Vagina (tissue), 2 donors: ENCODE measurements around the gene ZNF12. TPM values are rescaled to one million over a fixed set of nuclear protein-coding genes. Genes with fewer than 3 reads are reported as not detected.

Source experiments
- DNase-seq, 2 donors: peaks; one replicate each; pipeline ENCODE4 v3.0.0-alpha.2; 2017; ENCODE audit errors: extremely low spot score in 2 of 2
- H3K27ac ChIP-seq: fragments of 200-600 bp; sonication (generic); one replicate; pipeline ENCODE4 v1.5.1; 2019
- H3K27me3 ChIP-seq: fragments of 200-600 bp; sonication (generic); one replicate; pipeline ENCODE4 v1.5.1; 2019
- H3K36me3 ChIP-seq, 2 donors: fragments of 200-600 bp; sonication (generic); one replicate each; pipeline ENCODE4 v1.5.1; 2017 to 2019
- H3K4me1 ChIP-seq: fragments of 200-600 bp; sonication (generic); one replicate; pipeline ENCODE4 v1.5.1; 2019
- H3K4me3 ChIP-seq, 2 donors: fragments of 200-600 bp; sonication (generic); 1 replicate in 1 of 2; 2 replicates in 1 of 2; pipeline ENCODE4 v1.5.1; 2016 to 2019
- H3K9me3 ChIP-seq: fragments of 200-600 bp; sonication (generic); one replicate; pipeline ENCODE4 v1.5.1; 2019
- CTCF ChIP-seq, 3 experiments: fragments of 450-650 bp in 2 of 3; fragments of 200-600 bp in 1 of 3; sonication (generic) in 1 of 3; IDR thresholded peaks; one replicate each; pipeline ENCODE4 v1.5.1; 2017 to 2019; ENCODE audit warnings: antibody characterized with exemption in 3 of 3, mild to moderate bottlenecking in 2 of 3, moderate library complexity in 2 of 3
- POLR2A ChIP-seq, 2 donors: fragments of 450-650 bp; IDR thresholded peaks; one replicate each; pipeline ENCODE4 v1.6.1; 2017; ENCODE audit warnings: antibody characterized with exemption in 2 of 2, mild to moderate bottlenecking in 2 of 2, moderate library complexity in 2 of 2
- POLR2AphosphoS5 ChIP-seq, 2 donors: sonication (generic); formaldehyde crosslinking; IDR thresholded peaks; one replicate each; pipeline ENCODE4 v1.9.0; 2017; ENCODE audit warnings: antibody characterized with exemption in 2 of 2, mild to moderate bottlenecking in 2 of 2, low read depth in 1 of 2; ENCODE audit not compliant: insufficient read depth in 1 of 2
- intact Hi-C: fragments of 100-400 bp; cut with DNase I; formaldehyde crosslinking; loops from one replicate; pipeline ENCODE4 v1.15.1; 2023
- total RNA-seq: library from RNA; depleted of rRNA; stranded (reverse); fragments of >200 nt; gene quantifications from one replicate; pipeline ENCODE4 v1.2.3, GENCODE V29; 2016

ZNF12 gene
- total RNA-seq, 1 donor from 2014 or later: 49.8 TPM

- peaks cover 0 to 46% of the 10 kb centered on the region in 2 donors for H3K36me3 ChIP-seq
- TF ChIP-seq POLR2A (IDR thresholded peaks at IDR 0.05) (no peak), POLR2AphosphoS5 (IDR thresholded peaks at IDR 0.05; ENCODE audit: insufficient read depth in 1 of 2, low read depth in 1 of 2) (no peak), CTCF (IDR thresholded peaks at IDR 0.05) (no peak)
- H3K27me3 ChIP-seq: no peaks in the 10 kb centered on the region
- no peaks in the 10 kb centered on the region for H3K4me1 ChIP-seq
- no peak overlapping the region for H3K27ac ChIP-seq
- H3K4me3 ChIP-seq: no peak overlapping the region
- DNase-seq: no peak
- H3K9me3 ChIP-seq: no peaks in the 10 kb centered on the region
- intact Hi-C loops: no loop called here
These were observed 54.2 kb downstream of the ZNF12 start for GRCh38 chr7:6652446-6653011.

GRCh38 chr7:6651851-6652445 lies 54.8 kb downstream of the ZNF12 start:
- Histone ChIP-seq H3K27ac (no peak overlapping the region), H3K4me3 (no peak overlapping the region), H3K36me3 (peaks cover 0 to 46% of the 10 kb centered on the region in 2 donors), H3K27me3 (no peaks in the 10 kb centered on the region), H3K4me1 (no peaks in the 10 kb centered on the region), H3K9me3 (no peaks in the 10 kb centered on the region)
- no peak for DNase-seq
- intact Hi-C loops: no loop called here
- no peak for TF ChIP-seq CTCF (IDR thresholded peaks at IDR 0.05)
- no peak for TF ChIP-seq POLR2AphosphoS5 (IDR thresholded peaks at IDR 0.05; ENCODE audit: insufficient read depth in 1 of 2, low read depth in 1 of 2)
- TF ChIP-seq POLR2A (IDR thresholded peaks at IDR 0.05): no peak

- intact Hi-C loops: no loop called here
- Histone ChIP-seq H3K9me3 (no peaks in the 10 kb centered on the region), H3K4me1 (no peaks in the 10 kb centered on the region), H3K27ac (no peak overlapping the region), H3K36me3 (peaks cover 0 to 56% of the 10 kb centered on the region in 2 donors), H3K4me3 (no peak overlapping the region), H3K27me3 (no peaks in the 10 kb centered on the region)
- TF ChIP-seq POLR2A (IDR thresholded peaks at IDR 0.05) (no peak), CTCF (IDR thresholded peaks at IDR 0.05) (no peak), POLR2AphosphoS5 (IDR thresholded peaks at IDR 0.05; ENCODE audit: insufficient read depth in 1 of 2, low read depth in 1 of 2) (no peak)
- DNase-seq: no peak
These were observed 56.2 kb downstream of the ZNF12 start for GRCh38 chr7:6650521-6651011.

GRCh38 chr7:6650086-6650485 lies 56.7 kb downstream of the ZNF12 start:
- intact Hi-C loops: no loop called here
- DNase-seq: no peak
- Histone ChIP-seq H3K9me3 (no peaks in the 10 kb centered on the region), H3K27ac (no peak overlapping the region), H3K27me3 (no peaks in the 10 kb centered on the region), H3K36me3 (peaks cover 0 to 54% of the 10 kb centered on the region in 2 donors), H3K4me1 (no peaks in the 10 kb centered on the region), H3K4me3 (no peak overlapping the region)
- TF ChIP-seq CTCF (IDR thresholded peaks at IDR 0.05) (no peak), POLR2AphosphoS5 (IDR thresholded peaks at IDR 0.05; ENCODE audit: insufficient read depth in 1 of 2, low read depth in 1 of 2) (no peak), POLR2A (IDR thresholded peaks at IDR 0.05) (no peak)
